GM18861 (cell line): ENCODE measurements around the gene SLC25A10.
A peak's percentile ranks its signal among the peaks of the same experiment; 100 is the strongest.

ENCODE experiments used
- ATAC-seq: cut with Tn5 transposase; IDR thresholded peaks from one replicate; pipeline ENCODE4 v1.9.1; 2021; ENCODE audit not compliant: unreplicated experiment

Gene SLC25A10

DNA sequence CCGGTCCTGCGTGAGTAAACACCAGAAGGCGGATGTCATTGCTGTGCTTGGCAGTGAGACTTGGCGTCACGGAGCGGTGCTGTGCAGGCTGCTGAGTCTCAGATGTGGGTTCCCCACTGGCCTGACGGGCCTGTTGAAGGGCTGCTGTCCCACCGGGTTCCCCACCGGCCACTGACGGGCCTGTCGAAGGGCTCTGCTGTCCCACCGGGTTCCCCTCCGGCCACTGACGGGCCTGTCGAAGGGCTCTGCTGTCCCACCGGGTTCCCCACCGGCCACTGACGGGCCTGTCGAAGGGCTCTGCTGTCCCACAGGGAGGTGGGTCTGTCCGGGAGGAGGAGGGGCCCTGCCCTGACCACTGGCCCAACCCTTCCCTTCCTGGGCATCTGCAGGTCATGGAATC, 25.5 kb upstream of the SLC25A10 start:
- no peak for ATAC-seq

DNA sequence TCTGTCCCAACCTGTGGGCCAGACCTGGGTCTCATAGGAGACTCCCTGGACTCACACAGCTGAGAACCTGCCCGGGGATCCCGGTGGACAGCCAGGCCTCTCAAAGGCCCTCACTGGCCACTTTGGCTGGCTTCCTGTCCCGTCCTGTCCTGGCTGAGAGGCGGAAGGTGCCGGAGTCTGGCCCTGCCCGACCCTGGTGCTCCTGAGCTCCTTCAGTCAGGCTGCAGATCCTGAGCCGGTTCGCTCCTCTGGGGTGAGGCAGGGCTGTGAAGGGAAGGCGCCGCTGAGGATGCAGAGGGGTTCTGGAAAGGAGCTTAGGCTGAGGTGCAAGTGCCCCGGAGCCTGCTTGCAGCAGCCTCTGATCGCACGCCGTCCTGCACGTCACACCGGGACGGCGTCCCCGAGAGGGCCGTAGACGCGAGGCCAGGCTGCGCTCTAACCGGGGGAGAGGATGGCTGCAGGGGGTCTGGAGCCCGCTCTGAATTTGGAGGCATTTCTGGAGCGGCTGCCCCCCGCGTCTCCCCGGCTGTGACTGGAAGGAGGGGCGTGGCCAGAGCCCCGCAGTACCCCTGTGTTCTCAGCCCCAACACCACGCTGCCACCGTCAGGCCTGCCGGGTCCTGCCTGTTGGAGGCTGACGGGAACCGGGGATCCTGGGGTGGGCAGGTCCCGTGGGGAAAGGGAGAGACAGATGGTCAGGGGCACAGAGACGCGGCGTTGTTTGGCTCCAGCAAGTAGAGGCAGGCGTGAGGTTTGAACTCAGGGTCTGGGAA, 24.1 kb upstream of the SLC25A10 start:
- ATAC-seq = no peak

DNA sequence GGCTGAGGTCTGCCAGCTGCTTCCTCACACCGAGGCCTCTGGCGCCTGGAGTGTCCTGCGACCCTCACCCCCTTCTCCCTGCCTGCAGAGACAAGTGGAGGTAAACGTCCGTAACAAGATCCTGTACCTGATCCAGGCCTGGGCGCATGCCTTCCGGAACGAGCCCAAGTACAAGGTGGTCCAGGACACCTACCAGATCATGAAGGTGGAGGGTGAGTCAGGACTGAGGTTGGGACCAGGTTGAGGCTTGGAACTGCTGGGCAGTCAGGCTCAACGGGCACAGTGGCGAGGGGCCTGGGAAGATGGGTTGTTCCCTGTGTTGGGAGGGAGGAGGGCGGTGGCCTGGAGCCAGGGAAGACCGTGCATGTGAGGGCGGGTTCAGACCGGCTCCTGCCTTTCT, 23.5 kb upstream of the SLC25A10 start:
- no peak for ATAC-seq

DNA sequence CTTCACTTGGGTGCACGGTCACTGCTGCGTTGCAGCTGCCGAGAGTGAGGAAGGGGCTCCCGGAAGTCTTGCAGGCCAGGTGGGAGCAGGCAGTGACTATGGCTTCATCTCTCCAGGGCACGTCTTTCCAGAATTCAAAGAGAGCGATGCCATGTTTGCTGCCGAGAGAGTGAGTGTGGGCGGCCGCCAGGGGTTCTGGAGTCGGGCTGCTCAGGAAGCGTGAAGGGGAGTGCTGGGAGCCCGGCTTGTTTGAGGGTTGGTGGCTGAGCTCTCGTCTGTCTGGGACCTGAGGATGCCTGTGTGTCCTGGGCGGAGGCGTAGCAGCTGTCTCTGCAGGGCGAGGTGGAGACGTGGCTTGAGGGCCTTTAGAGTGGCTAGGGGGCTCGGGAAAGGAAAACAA, 22.0 kb upstream of the SLC25A10 start:
- ATAC-seq = no peak

DNA sequence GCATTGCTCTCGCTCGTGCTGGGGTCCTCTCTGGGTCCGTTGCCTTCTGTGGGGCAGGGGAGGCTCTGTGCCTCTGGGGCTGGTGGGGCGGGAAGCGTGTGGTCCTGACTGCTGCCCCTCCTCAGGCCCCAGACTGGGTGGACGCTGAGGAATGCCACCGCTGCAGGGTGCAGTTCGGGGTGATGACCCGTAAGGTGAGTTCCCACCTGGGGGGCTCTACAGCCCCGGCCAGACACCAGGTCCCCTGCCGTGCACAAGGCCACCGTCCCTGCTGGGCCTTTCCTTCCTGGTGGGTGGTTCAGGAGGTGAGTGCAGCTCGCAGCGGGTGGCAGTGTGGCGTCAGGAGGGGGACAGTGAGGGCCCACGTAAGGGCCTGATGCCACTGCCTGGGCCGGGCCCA, 21.5 kb upstream of the SLC25A10 start:
- ATAC-seq = no peak

DNA sequence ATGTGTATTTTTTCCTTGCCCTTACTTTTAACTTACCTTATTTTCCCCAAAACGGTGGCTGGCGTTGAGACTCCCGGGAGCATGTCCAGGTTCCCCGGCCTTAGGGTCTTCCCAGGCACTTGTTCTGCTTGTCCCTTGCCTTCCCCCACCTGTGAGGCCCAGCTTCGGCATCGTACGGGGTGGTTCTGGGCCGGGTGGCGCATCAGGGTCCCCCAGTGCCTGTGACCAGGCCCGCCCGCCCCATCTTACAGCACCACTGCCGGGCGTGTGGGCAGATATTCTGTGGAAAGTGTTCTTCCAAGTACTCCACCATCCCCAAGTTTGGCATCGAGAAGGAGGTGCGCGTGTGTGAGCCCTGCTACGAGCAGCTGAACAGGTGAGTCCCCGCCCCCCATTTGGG, 20.9 kb upstream of the SLC25A10 start:
- no peak for ATAC-seq

DNA sequence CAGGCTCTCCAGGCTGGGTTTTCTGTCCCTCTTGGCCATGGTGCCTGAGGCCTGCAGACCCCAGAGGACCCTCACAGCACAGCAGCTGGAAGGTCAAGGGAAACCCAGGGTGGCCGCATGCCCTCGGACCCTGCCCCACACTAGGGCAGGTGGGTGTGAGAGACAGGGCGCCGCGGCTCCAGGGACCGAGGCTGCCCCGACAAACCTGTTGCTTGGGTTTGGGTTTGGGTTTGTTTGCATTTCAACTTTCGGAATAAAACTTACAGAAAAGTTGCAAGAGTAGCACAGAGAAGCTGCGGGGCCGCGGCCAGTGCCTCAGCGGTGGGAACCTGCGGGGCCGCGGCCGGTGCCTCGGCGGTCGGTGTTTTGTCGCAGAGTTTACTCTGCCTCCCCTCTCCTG, 20.5 kb upstream of the SLC25A10 start:
- no peak for ATAC-seq

DNA sequence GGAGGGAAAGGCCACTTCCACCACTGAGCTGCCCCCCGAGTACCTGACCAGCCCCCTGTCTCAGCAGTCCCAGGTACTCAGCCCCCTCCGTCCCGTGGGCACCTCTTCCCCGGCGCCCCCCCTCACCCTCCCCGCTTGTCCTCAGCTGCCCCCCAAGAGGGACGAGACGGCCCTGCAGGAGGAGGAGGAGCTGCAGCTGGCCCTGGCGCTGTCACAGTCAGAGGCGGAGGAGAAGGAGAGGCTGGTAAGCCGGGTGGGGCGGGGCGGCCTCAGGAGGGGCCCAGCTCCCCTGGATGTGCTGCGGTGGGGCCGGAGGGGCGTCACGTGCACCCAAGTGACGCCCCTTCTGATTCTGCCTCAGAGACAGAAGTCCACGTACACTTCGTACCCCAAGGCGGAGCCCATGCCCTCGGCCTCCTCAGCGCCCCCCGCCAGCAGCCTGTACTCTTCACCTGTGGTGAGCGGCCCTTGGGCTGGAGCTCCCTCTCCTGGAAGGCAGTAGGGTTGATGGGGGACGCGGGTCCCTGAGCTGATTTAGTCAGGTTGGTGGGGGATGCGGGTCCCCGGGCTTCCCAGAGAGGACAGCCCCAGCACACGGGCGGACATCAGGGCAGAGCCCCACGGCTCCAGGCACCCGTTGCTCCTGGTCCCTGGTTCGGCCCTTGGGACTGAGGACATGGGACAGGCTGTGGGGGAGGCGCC, 18.4 kb upstream of the SLC25A10 start:
- ATAC-seq = no peak

DNA sequence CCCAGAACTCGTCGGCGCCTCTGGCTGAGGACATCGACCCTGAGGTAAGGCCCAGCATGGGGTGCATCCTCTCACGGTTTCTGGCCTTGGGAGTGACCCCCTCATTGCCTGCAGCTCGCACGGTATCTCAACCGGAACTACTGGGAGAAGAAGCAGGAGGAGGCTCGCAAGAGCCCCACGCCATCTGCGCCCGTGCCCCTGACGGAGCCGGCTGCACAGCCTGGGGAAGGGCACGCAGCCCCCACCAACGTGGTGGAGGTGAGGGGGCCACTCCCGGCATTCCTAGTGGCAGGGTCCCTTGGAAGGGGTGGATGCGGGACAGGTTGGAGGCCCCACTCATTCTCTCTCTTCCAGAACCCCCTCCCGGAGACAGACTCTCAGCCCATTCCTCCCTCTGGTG, 17.3 kb upstream of the SLC25A10 start:
- ATAC-seq = no peak

DNA sequence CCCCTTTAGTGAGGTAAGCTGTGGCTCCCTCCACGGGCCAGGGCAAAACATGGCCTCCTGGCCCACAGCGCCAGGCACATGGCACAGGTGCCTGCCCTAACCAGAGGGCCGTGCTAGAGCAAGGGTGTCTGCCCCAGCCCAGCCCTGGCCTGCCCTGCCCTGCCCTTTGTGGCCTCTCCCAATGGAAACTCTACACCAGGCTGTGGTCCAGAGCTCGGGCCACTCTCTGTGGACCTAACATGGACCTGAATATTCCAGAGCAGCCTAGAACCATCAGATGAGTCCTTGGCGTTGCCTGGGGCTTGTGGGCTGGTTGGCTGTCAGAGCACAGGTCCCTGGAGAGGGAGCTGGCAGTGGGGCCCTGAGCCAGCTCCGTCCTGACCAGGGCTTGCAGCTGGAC, 16.9 kb upstream of the SLC25A10 start:
- no peak for ATAC-seq

DNA sequence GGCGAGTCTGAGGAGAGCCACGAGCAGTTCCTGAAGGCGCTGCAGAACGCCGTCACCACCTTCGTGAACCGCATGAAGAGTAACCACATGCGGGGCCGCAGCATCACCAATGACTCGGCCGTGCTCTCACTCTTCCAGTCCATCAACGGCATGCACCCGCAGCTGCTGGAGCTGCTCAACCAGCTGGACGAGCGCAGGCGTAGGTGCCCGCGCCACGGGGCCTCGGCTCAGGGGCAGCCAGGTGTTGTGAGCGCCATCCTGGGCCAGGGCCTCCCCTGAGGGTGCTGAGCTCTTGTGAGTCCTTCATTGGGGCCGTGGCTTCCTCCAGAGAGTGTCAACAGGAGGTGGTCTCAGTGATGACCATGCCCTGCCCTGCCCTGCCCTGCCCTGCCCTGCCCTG, 16.3 kb upstream of the SLC25A10 start:
- ATAC-seq = no peak

DNA sequence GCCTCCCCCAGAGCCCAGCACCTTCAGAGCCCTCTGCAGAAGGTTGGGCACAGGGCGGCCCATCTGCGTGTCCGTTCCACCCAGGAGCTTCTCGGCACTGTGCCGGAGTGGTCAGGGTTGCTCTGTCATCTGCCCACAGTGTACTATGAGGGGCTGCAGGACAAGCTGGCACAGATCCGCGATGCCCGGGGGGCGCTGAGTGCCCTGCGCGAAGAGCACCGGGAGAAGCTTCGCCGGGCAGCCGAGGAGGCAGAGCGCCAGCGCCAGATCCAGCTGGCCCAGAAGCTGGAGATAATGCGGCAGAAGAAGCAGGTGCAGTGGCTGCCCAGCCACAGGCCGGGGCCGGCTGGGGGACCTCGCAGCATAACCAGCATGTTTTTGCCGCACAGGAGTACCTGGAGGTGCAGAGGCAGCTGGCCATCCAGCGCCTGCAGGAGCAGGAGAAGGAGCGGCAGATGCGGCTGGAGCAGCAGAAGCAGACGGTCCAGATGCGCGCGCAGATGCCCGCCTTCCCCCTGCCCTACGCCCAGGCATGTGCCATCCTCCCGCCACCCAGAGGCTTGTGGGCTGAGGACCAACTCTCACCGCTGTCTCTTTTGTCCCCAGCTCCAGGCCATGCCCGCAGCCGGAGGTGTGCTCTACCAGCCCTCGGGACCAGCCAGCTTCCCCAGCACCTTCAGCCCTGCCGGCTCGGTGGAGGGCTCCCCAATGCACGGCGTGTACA, 15.7 kb upstream of the SLC25A10 start:
- no peak for ATAC-seq

DNA sequence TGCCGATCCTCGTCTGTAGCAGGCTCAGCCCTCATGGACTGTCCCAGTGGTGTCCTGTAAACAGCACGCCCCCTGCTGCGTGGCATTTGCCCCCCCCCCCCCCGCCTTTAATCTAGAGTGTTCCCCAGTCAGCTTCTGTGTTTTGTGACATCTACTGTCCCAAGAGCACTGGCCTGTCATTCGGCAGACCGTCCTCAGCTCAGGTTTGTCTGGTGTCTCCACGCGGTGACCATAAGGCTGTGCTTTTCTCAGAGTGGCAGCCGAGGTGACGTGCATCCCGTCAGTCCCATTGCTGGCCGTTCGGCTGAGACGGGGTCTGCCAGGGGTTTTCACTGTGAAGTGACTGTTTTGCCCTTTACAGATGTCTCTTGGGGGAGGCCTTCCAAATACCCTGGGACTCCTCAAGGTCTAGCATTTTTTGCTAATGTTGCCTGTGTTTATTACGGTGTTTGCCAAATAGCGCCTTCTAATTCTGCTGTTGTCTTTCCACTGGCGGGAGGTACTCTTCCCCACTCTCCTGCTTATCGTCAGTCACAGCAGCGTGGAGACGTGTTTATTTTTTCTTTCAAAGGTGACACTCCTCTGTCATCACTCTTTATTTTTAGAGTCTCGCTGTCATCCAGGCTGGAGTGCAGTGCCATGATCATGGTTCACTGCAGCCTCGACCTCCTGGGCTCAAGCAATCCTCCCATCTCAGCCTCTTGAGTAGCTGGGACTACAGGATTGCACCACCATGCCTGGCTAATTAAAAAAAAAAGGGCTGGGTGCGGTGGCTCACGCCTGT, 14.6 kb upstream of the SLC25A10 start:
- ATAC-seq = no peak

DNA sequence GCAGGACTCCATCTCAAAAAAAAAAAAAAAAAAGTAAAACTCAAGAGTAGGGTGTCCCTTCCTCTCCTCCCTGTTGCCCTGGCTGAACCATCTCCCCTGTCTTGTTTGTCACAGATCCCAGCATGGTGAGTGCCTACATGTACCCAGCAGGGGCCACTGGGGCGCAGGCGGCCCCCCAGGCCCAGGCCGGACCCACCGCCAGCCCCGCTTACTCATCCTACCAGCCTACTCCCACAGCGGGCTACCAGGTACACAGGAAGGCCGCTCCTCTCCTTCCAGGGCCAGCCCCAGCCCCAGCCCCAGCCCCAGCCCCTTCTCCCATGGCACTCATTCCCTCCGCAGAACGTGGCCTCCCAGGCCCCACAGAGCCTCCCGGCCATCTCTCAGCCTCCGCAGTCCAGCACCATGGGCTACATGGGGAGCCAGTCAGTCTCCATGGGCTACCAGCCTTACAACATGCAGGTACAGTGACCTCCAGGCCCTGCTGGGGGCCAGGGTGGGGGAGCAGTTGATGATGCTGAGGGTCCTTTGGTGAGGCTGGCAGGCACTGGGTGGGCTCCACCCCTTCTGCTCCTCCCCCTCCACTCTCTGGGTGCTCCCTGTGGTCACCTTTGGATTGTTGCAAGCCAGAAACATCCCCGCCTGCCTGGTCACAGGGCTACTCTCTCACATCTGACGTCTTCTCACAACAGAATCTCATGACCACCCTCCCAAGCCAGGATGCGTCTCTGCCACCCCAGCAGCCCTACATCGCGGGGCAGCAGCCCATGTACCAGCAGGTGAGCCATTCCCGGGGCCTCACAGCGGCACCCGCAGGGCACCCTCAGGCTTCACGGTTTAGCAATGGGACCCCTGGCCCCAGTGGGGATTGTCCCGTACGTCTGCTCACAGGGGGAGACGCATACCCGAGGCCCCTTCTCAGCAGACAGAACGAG, 11.5 kb upstream of the SLC25A10 start:
- ATAC-seq = no peak

DNA sequence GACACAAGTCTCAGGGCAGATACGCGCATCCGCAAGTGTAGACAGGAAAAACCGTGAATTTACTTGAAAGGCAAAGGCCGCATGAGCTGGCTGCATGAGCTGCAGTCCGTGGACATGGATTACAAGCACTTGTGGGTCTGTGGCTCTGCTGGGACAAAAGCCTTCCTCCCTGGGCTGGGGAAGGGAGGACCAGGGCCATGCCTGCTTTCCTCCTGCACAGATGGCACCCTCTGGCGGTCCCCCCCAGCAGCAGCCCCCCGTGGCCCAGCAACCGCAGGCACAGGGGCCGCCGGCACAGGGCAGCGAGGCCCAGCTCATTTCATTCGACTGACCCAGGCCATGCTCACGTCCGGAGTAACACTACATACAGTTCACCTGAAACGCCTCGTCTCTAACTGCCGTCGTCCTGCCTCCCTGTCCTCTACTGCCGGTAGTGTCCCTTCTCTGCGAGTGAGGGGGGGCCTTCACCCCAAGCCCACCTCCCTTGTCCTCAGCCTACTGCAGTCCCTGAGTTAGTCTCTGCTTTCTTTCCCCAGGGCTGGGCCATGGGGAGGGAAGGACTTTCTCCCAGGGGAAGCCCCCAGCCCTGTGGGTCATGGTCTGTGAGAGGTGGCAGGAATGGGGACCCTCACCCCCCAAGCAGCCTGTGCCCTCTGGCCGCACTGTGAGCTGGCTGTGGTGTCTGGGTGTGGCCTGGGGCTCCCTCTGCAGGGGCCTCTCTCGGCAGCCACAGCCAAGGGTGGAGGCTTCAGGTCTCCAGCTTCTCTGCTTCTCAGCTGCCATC, 10.6 kb upstream of the SLC25A10 start:
- no peak for ATAC-seq

DNA sequence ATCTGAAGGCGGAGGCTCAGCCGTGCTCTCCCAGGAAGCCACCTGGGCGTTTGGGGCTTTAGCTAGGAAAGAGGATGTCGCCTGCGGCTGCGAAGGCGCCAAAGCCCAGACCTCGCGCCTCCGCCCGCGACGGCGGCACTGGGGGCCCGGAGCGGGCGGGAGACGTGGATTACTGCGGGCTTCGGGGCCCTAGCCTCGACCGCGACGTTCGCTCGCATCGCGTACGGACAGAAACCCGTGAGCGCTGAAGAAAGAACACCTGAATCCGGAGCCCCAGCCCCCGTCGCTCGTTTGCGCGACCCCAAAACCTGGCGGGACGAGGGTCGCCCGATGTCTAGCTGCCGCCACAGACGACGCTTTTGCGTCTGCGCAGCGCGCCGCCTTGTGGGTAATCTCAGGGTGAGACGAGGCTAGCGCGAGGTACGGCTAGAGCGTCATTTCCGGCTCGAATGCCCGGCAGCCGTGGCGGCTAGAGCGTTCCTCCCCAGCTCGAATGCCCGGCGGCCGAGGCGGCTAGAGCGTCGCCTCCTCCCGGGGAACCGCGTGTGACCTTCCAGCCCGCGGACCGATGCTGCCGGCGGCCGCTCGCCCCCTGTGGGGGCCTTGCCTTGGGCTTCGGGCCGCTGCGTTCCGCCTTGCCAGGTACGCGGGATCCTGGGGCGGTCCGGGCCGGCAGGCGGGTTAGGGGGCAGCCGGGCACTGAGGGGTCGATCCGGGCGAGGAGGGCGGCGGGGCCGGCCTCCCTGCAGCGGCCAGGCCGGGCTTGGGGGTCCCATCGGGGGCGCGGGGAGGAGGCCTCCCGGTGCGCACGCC, 8.9 kb upstream of the SLC25A10 start, which contains the start of gene MRPL12:
Gene MRPL12, plus strand, starts transcription at position 434 of the 813 bp plus-strand sequence. Its CDS starts 135 bp downstream, at position 569.
- ATAC-seq = peak; percentile 75

DNA sequence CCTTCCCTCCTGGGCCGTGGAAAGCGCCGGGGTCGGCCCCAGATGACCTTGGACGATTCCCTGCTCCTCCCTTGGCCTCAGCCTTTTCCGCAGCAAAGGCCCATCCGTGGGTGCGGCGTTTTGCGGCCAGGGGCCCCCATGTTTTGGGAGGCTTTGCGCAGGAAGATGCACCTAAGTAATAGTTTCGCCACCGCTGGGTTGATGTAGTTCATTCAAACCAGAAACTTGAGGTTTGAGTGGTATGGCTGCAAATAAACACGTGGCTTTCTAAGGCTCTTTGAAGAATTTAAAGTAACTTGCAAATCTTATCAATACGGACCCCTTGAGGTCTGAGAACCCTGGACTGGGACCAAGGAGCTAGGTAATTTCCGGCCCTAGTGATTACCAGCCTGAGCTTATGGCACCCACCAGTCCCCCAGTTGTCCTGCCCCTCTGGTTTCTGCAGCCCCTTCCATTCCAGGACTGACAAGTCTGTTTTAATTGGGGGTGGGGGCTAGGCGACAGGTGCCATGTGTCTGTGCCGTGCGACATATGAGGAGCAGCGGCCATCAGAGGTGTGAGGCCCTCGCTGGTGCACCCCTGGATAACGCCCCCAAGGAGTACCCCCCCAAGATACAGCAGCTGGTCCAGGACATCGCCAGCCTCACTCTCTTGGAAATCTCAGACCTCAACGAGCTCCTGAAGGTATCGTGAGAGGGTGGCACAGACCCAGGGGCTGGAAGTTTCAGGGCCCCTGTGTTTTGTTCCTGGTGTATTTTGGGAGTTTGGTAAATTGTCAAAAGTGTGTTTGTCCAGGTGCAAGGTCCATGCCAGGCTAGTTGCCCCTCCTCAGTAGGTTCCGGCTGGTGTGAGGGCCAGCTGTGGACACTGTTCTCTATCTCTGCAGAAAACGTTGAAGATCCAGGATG, 8.1 kb upstream of the SLC25A10 start:
- ATAC-seq = no peak
